ENCODE measurements around the gene NFATC1.

Gene NFATC1

DNA sequence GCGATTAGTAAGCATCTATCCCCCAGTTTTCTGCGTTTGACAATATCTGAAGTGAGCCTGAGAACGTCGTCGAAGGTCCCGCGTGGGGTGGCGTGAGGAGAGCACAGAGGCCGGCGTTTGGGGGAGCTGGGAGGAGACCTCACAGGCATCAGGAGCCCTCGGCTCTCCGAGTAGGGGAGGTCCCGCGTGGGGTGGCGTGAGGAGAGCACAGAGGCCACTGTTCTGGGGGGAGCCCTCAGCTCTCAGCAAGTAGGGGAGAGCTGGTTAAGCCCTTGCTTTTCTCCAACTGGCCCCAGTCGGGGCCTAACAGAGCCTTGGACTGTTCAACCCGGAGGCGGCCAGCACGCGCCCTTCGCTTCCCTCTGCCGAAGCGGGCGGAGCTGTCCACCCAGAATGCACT lies 134.3 kb downstream of the NFATC1 start (continued):
- TF ChIP-seq POU6F1 (CRISPR knock-in tag; IDR thresholded peaks at IDR 0.05; ENCODE audit: borderline replicate concordance, low read depth) = no peak
- TF ChIP-seq ISL1 (CRISPR knock-in tag; IDR thresholded peaks at IDR 0.05) = no peak

DNA sequence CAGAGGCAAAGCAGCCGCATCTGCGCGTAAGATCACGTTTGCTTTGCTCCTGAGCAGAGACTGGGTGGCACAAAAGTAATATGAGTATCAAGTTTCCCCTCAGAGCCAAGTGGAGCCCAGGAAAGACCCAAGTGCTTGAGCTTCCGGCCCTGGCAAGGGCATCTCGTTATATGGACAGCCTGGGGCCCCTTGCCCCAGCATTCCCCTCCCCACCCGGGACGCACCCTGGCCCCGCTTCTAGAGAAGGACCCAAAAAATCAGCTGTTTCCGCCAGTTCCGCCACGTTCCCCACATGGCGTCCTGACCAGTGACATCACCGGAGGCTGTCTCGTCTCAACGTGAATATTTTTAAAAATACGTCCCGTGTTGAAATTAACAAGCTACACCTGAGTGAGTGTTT lies 135.1 kb downstream of the NFATC1 start:
- TF ChIP-seq GLIS3 (CRISPR knock-in tag; IDR thresholded peaks at IDR 0.05) (no peak), ZFP3 (CRISPR knock-in tag; IDR thresholded peaks at IDR 0.05) (no peak), TOX (CRISPR knock-in tag; IDR thresholded peaks at IDR 0.05; ENCODE audit: borderline replicate concordance) (no peak), OSR1 (CRISPR knock-in tag; IDR thresholded peaks at IDR 0.05) (no peak), ISL1 (CRISPR knock-in tag; IDR thresholded peaks at IDR 0.05) (no peak), ZNF70 (CRISPR knock-in tag; IDR thresholded peaks at IDR 0.05) (no peak), POU6F1 (CRISPR knock-in tag; IDR thresholded peaks at IDR 0.05; ENCODE audit: borderline replicate concordance, low read depth) (no peak), SNAI2 (CRISPR knock-in tag; IDR thresholded peaks at IDR 0.05) (no peak), PPARA (CRISPR knock-in tag; IDR thresholded peaks at IDR 0.05; ENCODE audit: borderline replicate concordance) (no peak), ZNF8 (CRISPR knock-in tag; IDR thresholded peaks at IDR 0.05) (no peak)
- TF ChIP-seq, protein P1, sequence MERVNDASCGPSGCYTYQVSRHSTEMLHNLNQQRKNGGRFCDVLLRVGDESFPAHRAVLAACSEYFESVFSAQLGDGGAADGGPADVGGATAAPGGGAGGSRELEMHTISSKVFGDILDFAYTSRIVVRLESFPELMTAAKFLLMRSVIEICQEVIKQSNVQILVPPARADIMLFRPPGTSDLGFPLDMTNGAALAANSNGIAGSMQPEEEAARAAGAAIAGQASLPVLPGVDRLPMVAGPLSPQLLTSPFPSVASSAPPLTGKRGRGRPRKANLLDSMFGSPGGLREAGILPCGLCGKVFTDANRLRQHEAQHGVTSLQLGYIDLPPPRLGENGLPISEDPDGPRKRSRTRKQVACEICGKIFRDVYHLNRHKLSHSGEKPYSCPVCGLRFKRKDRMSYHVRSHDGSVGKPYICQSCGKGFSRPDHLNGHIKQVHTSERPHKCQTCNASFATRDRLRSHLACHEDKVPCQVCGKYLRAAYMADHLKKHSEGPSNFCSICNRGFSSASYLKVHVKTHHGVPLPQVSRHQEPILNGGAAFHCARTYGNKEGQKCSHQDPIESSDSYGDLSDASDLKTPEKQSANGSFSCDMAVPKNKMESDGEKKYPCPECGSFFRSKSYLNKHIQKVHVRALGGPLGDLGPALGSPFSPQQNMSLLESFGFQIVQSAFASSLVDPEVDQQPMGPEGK (CRISPR knock-in tag; IDR thresholded peaks at IDR 0.05; ENCODE audit: borderline replicate concordance) = no peak
- TF ChIP-seq, protein P2, sequence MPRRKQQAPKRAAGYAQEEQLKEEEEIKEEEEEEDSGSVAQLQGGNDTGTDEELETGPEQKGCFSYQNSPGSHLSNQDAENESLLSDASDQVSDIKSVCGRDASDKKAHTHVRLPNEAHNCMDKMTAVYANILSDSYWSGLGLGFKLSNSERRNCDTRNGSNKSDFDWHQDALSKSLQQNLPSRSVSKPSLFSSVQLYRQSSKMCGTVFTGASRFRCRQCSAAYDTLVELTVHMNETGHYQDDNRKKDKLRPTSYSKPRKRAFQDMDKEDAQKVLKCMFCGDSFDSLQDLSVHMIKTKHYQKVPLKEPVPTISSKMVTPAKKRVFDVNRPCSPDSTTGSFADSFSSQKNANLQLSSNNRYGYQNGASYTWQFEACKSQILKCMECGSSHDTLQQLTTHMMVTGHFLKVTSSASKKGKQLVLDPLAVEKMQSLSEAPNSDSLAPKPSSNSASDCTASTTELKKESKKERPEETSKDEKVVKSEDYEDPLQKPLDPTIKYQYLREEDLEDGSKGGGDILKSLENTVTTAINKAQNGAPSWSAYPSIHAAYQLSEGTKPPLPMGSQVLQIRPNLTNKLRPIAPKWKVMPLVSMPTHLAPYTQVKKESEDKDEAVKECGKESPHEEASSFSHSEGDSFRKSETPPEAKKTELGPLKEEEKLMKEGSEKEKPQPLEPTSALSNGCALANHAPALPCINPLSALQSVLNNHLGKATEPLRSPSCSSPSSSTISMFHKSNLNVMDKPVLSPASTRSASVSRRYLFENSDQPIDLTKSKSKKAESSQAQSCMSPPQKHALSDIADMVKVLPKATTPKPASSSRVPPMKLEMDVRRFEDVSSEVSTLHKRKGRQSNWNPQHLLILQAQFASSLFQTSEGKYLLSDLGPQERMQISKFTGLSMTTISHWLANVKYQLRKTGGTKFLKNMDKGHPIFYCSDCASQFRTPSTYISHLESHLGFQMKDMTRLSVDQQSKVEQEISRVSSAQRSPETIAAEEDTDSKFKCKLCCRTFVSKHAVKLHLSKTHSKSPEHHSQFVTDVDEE (CRISPR knock-in tag; IDR thresholded peaks at IDR 0.05) = no peak

GRCh38 chr18:79531386-79531785 lies 135.7 kb downstream of the NFATC1 start:
- no peak for ATAC-seq
- TF ChIP-seq OSR1 (CRISPR knock-in tag; IDR thresholded peaks at IDR 0.05) (no peak), POU6F1 (CRISPR knock-in tag; IDR thresholded peaks at IDR 0.05; ENCODE audit: borderline replicate concordance, low read depth) (no peak), TCF4 (CRISPR knock-in tag; IDR thresholded peaks at IDR 0.05; ENCODE audit: borderline replicate concordance) (no peak), ZNF8 (CRISPR knock-in tag; IDR thresholded peaks at IDR 0.05) (no peak), CSDC2 (CRISPR knock-in tag; IDR thresholded peaks at IDR 0.05) (no peak), ESRRG (CRISPR knock-in tag; IDR thresholded peaks at IDR 0.05) (no peak)
- TF ChIP-seq, protein P3, sequence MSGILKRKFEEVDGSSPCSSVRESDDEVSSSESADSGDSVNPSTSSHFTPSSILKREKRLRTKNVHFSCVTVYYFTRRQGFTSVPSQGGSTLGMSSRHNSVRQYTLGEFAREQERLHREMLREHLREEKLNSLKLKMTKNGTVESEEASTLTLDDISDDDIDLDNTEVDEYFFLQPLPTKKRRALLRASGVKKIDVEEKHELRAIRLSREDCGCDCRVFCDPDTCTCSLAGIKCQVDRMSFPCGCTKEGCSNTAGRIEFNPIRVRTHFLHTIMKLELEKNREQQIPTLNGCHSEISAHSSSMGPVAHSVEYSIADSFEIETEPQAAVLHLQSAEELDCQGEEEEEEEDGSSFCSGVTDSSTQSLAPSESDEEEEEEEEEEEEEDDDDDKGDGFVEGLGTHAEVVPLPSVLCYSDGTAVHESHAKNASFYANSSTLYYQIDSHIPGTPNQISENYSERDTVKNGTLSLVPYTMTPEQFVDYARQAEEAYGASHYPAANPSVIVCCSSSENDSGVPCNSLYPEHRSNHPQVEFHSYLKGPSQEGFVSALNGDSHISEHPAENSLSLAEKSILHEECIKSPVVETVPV (CRISPR knock-in tag; IDR thresholded peaks at IDR 0.05) = no peak
- TF ChIP-seq, protein P1 (CRISPR knock-in tag; IDR thresholded peaks at IDR 0.05; ENCODE audit: borderline replicate concordance) = no peak

More for the DNA sequence above, 135.1 kb downstream of the NFATC1 start:
- ATAC-seq = no peak
